Stimulated activated CD8-positive, alpha-beta memory T cell treated with anti-CD3 and anti-CD28 coated beads, Interleukin-2, amount 100 ng/mL, for 1 hour (primary cell): ENCODE data around the gene SLC39A8.
"Not testable (repeated sequence)": the region's sequence is repeated elsewhere in the genome, so short reads cannot be mapped to it uniquely, and the experiment has no call there.

Experiments used
- DNase-seq, 2 donors: peaks; one replicate each; pipeline ENCODE4 v3.0.0-alpha.2; 2020; ENCODE audit warnings: low read depth in 2 of 2

The SLC39A8 gene

GRCh38 chr4:102299354-102300107 is 45.8 kb downstream of the SLC39A8 start:
- DNase-seq = no peak

DNA sequence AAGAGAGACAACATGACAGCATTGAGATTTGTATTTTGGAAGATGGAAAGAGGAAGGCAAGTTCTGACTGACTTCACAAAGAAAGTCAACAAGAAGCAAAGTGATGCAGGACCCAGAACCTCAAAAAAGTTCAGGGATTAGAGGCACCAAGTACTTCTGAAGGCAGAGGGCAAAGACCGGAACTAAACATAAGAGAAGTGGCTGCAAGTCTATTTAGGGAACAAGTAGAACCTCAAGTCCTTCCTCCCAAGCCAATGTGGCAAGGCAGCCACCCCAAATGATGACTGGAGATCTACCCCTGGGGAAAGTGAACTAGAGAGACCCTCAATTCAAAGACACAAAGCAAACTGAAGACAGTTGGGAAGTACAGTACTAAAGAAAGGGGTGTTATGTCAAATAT is 46.6 kb downstream of the SLC39A8 start:
- no peak for DNase-seq

DNA sequence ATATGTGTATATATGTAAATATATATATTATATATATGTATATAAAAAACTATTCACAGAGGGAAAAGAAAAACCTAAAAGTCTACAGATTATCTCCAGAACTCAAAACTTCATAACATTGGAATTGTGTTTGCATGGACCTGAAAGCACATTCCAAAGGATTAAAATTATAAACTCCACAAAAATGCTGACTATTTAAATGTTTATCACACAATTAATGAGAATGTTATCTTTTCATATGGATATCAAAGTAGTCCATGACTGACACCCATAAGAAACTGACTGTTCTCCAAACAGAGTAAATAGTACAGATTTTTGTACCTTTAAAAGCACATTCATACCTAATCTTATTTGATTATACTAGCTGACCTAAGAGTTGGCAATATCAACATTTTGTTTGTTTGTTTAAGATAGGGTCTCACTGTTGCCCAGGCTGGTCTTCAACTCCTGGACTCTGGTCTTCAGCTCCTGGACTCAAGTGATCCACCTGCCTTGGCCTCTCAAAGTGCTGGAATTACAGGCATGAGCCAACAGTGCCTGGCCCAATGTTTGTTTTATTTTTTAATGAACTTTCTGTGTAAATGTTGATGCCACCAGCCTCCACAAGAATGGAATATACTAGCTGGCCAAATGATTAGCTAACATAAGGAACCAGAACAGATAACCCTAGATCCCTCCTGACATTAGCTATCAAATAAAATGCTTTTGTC is 50.0 kb downstream of the SLC39A8 start:
- DNase-seq = no peak

GRCh38 chr4:102288497-102288896 is 56.8 kb downstream of the SLC39A8 start:
- no peak for DNase-seq

- no peak for DNase-seq
Measured at GRCh38 chr4:102285831-102286230, 59.5 kb downstream of the SLC39A8 start.

- DNase-seq = no peak
Measured at GRCh38 chr4:102281171-102281839, 64.0 kb downstream of the SLC39A8 start.

DNA sequence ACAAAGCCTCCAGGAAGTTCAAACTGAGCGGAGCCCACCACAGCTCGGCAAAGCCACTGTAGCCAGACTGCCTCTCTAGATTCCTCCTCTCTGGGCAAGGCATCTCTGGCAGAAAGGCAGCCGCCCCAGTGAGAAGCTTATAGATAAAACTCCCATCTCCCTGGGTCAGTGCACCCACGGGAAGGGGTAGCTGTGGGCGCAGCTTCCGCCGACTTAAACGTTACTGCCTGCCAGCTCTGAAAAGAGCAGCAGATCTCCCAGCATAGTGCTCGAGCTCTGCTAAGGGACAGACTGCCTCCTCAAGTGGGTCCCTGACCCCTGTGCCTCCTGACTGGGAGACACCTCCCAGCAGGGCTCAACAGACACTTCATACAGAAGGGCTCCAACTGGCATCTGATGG is 72.0 kb downstream of the SLC39A8 start:
- not testable (repeated sequence) for DNase-seq

GRCh38 chr4:102272318-102272717 is 73.0 kb downstream of the SLC39A8 start:
- no peak for DNase-seq

- no peak for DNase-seq
Measured at GRCh38 chr4:102268355-102268754, 76.9 kb downstream of the SLC39A8 start.

GRCh38 chr4:102263024-102263787 is 82.1 kb downstream of the SLC39A8 start:
- DNase-seq = no peak

DNA sequence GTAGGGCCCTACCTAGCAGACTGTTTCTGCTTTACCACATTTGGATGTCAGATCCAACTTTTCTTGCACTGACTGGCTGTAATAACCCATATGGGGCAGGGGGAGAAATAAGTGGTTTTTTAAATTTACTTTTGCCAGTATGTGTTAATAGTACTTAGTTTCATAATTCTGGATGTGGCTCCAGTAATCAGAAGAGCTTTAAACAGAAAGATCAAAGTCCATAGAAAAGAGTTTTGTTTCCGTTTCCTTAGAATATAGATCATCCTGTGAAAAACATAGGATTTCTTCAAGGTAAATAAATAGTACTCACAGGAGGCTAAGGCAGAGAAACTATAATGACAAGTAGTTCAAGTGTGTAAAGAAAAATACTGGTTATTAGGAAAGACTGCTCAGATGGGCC is 85.6 kb downstream of the SLC39A8 start:
- no peak for DNase-seq

GRCh38 chr4:102259081-102259480 is 86.2 kb downstream of the SLC39A8 start:
- DNase-seq = no peak

DNA sequence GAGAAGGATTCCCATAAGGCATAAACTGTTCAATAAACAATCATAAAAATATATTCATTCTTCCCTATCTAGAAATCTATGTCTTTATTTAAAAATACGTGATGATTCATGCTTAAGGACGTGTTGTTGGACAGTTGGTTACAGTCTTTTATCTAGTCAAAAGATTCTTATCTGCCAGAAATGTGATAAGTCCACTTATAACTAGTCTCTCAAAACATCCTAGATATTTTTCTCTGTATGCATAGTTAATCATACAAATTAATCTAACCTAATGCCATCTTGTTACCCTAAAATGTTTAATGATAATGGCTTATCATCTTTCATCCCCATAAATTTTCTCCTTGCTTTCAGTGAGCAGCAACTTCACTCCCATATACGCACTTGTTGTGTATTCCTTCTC is 89.0 kb downstream of the SLC39A8 start:
- DNase-seq = no peak

GRCh38 chr4:102253860-102254259 is 91.4 kb downstream of the SLC39A8 start:
- DNase-seq = no peak

DNA sequence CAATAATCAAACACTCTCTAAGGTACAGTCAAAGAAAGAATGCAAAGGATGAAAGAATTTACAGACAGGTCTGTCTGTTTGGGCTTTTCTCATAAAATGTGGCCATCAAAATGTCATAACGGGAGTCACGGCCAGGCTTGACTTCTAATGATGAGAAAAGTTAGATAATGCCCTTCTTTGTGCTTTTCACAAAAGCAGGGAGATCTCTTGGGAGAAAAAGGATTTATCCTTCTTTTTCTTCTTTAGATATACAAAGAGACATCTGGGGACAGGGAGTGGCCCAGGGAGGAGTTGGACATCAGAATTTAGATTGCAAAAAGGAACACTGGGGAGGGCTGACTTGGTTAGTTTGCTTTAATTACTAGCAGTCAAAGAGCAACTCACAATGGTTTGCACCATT is 93.1 kb downstream of the SLC39A8 start:
- no peak for DNase-seq

- no peak for DNase-seq
Measured at GRCh38 chr4:102250341-102250740, 94.9 kb downstream of the SLC39A8 start.

- no peak for DNase-seq
Measured at GRCh38 chr4:102247041-102247440, 98.2 kb downstream of the SLC39A8 start.

DNA sequence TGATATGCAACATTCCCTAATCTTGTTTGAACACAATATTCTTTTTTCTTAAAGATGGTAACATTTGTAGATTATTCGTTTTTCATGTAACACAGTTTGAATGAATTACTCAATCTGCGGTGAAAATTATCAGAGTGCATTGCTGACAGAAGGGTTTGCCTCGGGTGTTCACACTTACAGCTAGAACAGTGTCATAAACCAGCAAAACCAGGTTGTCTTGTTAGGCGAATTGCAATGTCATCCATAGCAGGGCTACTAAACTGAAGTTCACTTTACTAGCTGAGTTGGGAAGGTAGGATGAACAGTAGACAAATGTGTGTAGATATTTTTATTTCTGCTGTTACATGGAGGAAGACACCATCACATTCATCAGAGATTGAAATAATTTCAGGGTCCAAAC is 98.9 kb downstream of the SLC39A8 start:
- no peak for DNase-seq

GRCh38 chr4:102244878-102245535 is 100.3 kb downstream of the SLC39A8 start:
- DNase-seq = no peak

GRCh38 chr4:102243296-102243695 is 102.0 kb downstream of the SLC39A8 start:
- not testable (repeated sequence) for DNase-seq

DNA sequence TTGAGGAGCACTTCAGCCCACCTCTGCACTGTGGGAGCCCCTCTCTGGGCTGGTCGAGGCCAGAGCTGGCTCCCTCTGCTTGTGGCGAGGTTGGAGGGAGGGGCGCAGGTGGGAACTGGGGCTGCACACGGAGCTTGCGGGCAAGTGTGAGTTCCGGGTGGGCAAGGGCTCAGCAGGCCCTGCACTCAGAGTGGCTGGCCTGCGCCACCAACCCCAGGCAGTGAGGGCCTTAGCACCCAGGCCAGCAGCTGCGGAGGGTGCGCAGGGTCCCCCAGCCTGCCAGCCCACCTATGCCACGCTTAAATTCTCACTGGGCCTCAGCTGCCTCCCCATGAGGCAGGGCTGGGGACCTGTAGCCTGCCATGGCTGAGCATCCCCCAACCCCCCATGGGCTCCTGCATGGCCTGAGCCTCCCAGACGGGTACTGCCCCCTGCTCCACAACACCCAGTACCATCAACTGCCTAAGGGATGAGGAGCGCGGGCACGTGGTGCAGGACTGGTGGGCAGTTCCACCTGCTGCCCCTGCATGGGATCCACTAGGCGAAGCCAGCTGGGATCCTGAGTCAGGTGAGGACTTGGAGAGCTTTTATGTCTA is 110.9 kb downstream of the SLC39A8 start:
- no peak for DNase-seq
